GM21528 (cell line): ENCODE measurements around the gene TNRC6A.

Experiments
- ATAC-seq: cut with Tn5 transposase; IDR thresholded peaks from one replicate; pipeline ENCODE4 v1.9.1; 2021; ENCODE audit warnings: mild to moderate bottlenecking, moderate library complexity; ENCODE audit not compliant: unreplicated experiment, low FRiP score

TNRC6A gene

GRCh38 chr16:24754543-24754942, 25.1 kb downstream of the TNRC6A start:
- no peak for ATAC-seq

GRCh38 chr16:24755201-24755874, 25.9 kb downstream of the TNRC6A start:
- no peak for ATAC-seq

- no peak for ATAC-seq
Observed at GRCh38 chr16:24758373-24758772, 28.9 kb downstream of the TNRC6A start.

GRCh38 chr16:24759006-24759405, 29.6 kb downstream of the TNRC6A start:
- ATAC-seq, result no peak

- no peak for ATAC-seq
Observed at GRCh38 chr16:24761526-24761925, 32.1 kb downstream of the TNRC6A start.

GRCh38 chr16:24764916-24765315, 35.5 kb downstream of the TNRC6A start:
- no peak for ATAC-seq

GRCh38 chr16:24766057-24766456, 36.6 kb downstream of the TNRC6A start:
- no peak for ATAC-seq

- no peak for ATAC-seq
Observed at GRCh38 chr16:24769806-24770205, 40.4 kb downstream of the TNRC6A start.

GRCh38 chr16:24771132-24771778, 41.8 kb downstream of the TNRC6A start:
- no peak for ATAC-seq

GRCh38 chr16:24771779-24772157, 42.3 kb downstream of the TNRC6A start:
- no peak for ATAC-seq

GRCh38 chr16:24773771-24774427, 44.4 kb downstream of the TNRC6A start:
- ATAC-seq, result no peak

- ATAC-seq, result no peak
Observed at GRCh38 chr16:24774510-24774909, 45.1 kb downstream of the TNRC6A start.

GRCh38 chr16:24775455-24775854, 46.0 kb downstream of the TNRC6A start:
- no peak for ATAC-seq

- ATAC-seq, result no peak
Observed at GRCh38 chr16:24776501-24777220, 47.2 kb downstream of the TNRC6A start.

- no peak for ATAC-seq
Observed at GRCh38 chr16:24778671-24779070, 49.2 kb downstream of the TNRC6A start.

- no peak for ATAC-seq
Observed at GRCh38 chr16:24781256-24781655, 51.8 kb downstream of the TNRC6A start.

- no peak for ATAC-seq
Observed at GRCh38 chr16:24784121-24784520, 54.7 kb downstream of the TNRC6A start.

GRCh38 chr16:24789881-24790280, 60.4 kb downstream of the TNRC6A start:
- no peak for ATAC-seq

- ATAC-seq, result no peak
Observed at GRCh38 chr16:24800586-24800985, 71.1 kb downstream of the TNRC6A start.

- no peak for ATAC-seq
Observed at GRCh38 chr16:24801761-24802302, 72.4 kb downstream of the TNRC6A start.

GRCh38 chr16:24805484-24805883, 76.0 kb downstream of the TNRC6A start:
- ATAC-seq, result no peak
